GM20000 (cell line): ENCODE data around the gene ZNF44.

Experiments
- DNase-seq: peaks from one replicate; pipeline ENCODE4 v3.0.0; 2012; ENCODE audit warnings: low spot score
- TF ChIP-seq, protein P1 (sequence below): IDR thresholded peaks from 2 replicates; pipeline ENCODE4 v1.5.1; 2012; ENCODE audit warnings: mild to moderate bottlenecking, control low read depth; ENCODE audit errors: extremely low read depth, missing control alignments

The ZNF44 gene

DNA sequence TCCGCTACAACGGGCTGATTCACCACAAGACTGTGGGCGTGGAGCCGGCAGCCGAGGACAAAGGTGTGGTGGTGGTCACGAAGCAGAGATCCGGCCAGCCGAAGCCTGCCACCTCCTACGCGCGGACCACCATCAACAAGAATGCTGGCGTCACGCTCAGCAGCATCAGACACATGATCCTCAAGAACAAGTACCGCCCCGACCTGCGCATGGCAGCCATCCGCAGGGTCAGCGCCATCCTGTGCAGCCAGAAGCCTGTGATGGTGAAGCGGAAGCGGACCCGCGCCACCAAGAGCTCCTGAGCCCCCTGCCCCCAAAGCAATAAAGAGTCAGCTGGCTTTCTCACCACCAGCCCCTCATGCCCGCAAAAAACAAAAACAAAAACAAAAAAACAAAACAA lies 34.4 kb downstream of the ZNF44 start:
- no peak for DNase-seq
- TF ChIP-seq, protein P1, sequence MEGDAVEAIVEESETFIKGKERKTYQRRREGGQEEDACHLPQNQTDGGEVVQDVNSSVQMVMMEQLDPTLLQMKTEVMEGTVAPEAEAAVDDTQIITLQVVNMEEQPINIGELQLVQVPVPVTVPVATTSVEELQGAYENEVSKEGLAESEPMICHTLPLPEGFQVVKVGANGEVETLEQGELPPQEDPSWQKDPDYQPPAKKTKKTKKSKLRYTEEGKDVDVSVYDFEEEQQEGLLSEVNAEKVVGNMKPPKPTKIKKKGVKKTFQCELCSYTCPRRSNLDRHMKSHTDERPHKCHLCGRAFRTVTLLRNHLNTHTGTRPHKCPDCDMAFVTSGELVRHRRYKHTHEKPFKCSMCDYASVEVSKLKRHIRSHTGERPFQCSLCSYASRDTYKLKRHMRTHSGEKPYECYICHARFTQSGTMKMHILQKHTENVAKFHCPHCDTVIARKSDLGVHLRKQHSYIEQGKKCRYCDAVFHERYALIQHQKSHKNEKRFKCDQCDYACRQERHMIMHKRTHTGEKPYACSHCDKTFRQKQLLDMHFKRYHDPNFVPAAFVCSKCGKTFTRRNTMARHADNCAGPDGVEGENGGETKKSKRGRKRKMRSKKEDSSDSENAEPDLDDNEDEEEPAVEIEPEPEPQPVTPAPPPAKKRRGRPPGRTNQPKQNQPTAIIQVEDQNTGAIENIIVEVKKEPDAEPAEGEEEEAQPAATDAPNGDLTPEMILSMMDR = no peak

DNA sequence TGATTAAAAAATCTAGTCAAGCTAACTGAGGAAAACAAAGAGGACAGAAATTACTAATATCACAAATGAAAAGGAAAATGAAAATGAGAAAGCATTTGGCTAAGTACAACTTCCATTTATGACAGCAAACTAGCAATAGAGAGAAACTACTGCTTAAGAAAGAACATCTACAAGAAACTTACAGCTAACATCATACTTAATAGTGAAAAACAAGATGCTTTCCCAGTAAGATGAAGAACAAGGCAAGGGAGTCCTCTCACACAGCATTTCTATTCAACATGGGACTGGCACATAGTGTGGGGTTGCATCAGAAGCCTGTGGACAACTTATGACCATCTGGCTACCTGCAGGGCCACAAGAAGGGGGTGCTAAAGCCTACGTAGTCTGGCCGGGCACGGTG lies 39.3 kb downstream of the ZNF44 start:
- TF ChIP-seq, protein P1 = no peak
- DNase-seq = no peak

DNA sequence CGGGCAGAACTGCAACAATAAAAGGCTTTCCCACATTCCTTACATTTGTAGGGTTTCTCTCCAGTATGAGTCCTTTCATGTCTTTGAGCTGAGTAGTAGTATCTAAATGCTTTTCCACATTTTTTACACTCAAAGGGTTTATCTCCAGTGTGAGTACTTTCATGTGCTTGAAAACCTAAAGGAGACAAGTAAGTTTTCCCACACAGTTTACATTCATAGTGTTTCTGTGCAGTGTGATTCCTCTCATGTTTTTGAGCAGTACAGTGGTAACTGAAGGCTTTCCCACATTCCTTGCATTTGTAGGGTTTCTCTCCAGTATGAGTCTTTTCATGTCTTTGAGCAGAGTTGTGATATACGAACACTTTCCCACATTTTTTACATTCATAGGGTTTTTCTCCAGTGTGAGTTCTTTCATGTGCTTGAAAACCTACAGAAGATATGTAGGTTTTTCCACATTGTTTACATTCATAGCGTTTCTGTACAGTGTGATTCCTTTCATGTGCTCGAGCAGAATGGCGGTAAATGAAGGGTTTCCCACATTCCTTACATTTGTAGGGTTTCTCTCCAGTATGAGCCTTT lies 47.0 kb downstream of the ZNF44 start:
- DNase-seq = no peak
- TF ChIP-seq, protein P1 = no peak

DNA sequence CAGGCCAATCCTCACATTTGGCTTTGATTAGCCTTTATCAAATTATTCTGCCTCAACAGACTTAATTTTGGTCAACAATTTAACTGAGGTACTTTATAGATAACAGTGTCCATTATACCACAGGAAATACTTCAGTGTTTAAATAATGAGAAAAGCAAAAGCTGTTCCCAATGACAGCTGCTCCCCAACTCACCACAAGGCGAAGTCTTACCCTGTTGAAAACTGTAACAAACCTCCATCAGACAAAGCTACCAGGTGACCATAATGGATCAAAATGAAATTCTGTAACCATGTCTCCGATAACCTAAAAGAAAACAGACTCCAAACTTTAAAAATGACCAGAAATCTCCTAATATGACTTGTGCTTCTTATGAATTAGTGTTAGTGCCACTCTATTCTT lies 50.3 kb downstream of the ZNF44 start:
- TF ChIP-seq, protein P1 = no peak
- no peak for DNase-seq

DNA sequence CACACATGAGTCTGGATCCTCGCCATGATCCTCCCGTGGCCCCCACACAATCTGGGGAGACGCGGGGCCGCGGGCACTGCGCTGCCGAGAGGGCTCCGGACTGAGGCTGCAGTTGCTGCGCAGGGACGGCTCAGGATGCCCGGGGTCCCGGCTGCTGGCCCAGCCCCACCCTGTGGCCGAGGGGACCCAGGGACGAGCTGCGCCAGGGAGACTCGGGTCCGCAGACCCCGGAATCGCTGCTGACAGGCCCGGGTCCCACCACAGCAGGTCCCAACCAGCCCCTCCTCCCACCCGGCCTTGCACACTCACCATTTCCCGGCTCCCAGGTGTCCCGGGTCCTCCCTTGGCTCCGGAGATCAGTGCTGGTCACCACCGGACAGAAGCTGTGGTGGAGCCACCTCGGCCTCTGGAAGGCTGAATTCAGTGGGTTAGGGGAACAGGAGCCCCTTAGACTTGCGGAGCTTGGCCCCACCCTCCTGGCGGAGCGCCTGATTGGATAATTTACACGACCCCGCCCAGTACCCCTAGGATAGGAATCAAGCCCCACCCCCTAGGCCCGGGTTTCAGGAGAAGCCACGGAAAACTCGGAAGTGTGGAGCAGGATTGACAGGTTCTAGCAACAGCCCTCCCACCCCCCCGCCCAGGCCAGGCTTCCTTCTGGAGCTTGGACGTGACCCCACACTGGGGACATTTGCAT lies 57.4 kb downstream of the ZNF44 start:
- DNase-seq = no peak
- TF ChIP-seq, protein P1 = no peak

DNA sequence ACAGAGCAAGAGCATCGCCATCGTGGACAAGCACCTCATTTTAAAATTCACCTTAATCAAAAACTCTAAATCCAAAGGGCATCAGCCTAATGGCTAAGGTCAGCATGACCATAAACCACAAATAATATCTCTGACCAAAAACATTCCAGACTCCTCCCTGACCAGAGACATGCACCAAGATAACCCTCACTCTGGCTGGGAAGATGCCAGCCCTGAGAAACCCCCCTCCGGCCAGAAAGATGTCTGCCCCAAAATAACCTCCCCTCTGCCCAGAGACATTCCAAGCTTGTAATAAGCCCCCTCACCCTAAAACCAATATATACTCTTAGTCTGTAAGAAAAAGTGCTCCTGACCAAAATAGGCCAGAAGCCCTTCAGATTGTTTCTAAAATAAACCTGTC lies 61.7 kb downstream of the ZNF44 start:
- TF ChIP-seq, protein P1 = no peak

DNA sequence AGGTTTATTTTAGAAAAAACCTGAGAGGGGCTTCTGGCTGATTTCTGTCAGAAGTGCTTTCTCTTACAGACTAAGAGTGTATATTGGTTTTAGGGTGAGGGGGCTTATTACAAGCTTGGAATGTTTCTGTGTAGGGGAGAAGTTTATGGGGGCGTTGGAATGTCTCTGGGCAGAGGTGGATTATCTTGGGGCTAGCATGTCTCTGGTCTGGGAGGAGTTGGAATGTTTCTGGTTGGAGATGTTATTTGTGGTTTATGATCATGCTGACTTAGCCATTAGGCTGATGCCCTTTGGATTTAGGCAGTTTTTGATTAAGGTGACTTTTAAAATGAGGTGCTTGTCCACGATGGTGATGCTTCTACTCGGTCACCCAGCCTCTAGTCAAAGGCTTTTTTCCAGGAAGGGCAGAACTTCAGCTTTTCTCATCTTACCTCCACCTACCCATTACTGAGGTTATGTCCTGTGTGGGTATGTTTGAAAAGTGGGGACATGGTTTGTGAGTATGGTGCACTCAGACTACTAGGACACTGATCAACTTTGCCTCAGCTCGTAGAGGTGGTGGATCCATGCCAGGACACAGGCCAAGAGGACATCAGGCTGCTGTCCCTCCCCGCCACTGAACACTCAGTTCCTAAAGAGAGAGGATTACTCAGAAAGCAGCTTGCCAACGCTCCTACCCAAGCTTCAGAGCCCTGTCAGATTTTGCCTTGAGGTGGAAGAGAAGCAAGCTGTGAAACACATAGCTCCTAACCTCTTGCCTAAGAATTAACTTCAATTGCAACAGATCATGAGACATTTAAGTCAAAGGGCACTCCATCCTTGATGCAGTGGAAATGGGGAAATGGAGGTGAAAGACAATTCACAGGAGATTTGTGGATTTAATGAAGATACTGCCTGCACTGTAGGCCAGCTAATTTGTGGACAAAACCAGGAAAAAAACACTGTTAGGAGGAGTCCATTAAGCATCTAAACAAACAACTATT lies 63.6 kb downstream of the ZNF44 start:
- DNase-seq = no peak
- TF ChIP-seq, protein P1 = no peak

More for the DNA sequence above, 61.7 kb downstream of the ZNF44 start:
- DNase-seq = no peak
